AG09309 (cell line): Measurements from ENCODE around the gene PLA2G5.

Experiments used
- DNase-seq: peaks from one replicate; pipeline ENCODE4 v3.0.0-alpha.2; 2010; ENCODE audit warnings: low read depth
- H3K4me3 ChIP-seq: 2 replicates; pipeline ENCODE4 v1.5.1; 2011; ENCODE audit warnings: mild to moderate bottlenecking, low read depth, low read length, moderate library complexity; ENCODE audit not compliant: control insufficient read depth
- TF ChIP-seq, protein P1 (sequence below): IDR thresholded peaks from 2 replicates; pipeline ENCODE4 v1.5.1; 2011; ENCODE audit warnings: mild to moderate bottlenecking, low read depth, low read length, inconsistent platforms; ENCODE audit not compliant: insufficient read depth, control insufficient read depth; ENCODE audit errors: missing control alignments

Gene PLA2G5

DNA sequence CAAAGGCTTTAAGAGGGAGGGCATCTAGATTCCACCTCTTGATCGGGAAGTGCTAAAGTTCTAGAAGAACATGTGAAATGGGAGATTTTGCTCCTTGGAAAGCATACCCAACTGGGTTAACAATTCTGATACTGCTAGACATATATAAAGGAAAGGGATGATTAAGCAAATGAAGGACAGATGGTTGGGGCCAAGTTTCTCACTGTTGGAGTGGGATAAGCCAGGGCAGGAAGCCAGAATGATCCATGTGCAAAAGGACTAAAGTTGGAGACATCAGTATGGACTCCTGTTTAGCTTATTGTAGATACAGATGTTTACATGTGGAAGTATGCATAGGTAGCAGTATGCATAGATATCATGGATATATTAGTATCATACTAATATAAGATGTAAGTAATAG, 16.8 kb downstream of the PLA2G5 start:
- no peak overlapping the region for H3K4me3 ChIP-seq
- no peak for DNase-seq
- TF ChIP-seq, protein P1, sequence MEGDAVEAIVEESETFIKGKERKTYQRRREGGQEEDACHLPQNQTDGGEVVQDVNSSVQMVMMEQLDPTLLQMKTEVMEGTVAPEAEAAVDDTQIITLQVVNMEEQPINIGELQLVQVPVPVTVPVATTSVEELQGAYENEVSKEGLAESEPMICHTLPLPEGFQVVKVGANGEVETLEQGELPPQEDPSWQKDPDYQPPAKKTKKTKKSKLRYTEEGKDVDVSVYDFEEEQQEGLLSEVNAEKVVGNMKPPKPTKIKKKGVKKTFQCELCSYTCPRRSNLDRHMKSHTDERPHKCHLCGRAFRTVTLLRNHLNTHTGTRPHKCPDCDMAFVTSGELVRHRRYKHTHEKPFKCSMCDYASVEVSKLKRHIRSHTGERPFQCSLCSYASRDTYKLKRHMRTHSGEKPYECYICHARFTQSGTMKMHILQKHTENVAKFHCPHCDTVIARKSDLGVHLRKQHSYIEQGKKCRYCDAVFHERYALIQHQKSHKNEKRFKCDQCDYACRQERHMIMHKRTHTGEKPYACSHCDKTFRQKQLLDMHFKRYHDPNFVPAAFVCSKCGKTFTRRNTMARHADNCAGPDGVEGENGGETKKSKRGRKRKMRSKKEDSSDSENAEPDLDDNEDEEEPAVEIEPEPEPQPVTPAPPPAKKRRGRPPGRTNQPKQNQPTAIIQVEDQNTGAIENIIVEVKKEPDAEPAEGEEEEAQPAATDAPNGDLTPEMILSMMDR, result no peak

GRCh38 chr1:20087668-20088067, 17.7 kb downstream of the PLA2G5 start:
- no peak overlapping the region for H3K4me3 ChIP-seq
- no peak for DNase-seq
- TF ChIP-seq, protein P1, result peak; percentile 19

DNA sequence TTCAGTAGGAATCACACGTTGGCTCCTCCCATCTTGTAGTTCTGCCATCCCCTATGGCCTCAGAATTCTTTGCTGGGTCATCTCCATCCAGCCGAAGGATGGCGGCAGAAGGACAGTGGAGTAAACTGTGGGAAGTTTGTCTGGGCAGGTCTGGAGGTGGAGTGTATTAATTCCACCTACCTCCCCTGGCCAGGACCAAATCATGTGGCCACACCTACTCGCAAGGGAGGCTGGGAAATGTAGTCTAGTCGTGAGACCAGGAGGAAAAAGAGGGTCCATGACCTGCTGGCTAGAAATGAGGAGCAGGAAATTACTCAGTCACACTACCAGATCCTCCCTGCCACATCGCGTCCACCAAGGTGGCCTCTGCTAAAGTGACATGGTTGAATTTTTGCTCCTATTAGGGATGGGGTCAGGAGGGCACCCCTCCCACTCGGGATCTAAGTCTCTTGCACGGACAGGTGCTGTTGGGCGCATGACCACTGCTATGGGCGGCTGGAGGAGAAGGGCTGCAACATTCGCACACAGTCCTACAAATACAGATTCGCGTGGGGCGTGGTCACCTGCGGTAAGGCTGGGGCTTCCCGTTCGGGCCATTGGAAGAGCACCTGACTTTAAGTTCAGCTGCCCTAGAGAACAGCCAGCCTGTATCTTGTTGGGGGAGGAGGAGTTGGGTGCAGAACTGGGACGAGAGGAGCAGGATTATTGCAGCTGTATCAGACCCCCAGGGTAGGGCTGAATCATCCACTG, 19.5 kb downstream of the PLA2G5 start:
- no peak for DNase-seq
- H3K4me3 ChIP-seq, result no peak overlapping the region
- TF ChIP-seq, protein P1, result no peak

GRCh38 chr1:20090119-20090518, 20.1 kb downstream of the PLA2G5 start:
- H3K4me3 ChIP-seq, result no peak overlapping the region
- no peak for DNase-seq
- TF ChIP-seq, protein P1, result no peak

- H3K4me3 ChIP-seq, result no peak overlapping the region
- DNase-seq, result no peak
- TF ChIP-seq, protein P1, result no peak
Observed at GRCh38 chr1:20090641-20091040, 20.6 kb downstream of the PLA2G5 start.

DNA sequence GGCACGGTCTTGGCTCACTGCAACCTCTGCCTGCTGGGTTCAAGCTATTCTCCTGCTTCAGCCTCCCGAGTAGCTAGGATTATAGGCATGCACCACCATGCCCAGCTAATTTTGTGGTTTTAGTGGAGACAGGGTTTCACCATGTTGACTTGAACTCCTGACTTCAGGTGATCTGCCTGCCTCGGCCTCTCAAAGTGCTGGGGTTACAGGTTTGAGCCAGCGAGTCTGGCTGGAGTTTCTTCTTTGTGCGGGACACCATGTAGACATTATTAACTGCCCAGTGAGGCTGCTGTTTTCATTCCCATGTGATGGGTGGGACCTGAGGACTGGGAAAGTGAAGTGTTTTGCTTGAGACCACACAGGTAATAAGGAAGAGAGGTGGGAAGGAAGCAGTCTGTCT, 23.3 kb downstream of the PLA2G5 start:
- TF ChIP-seq, protein P1, result no peak
- DNase-seq, result no peak
- H3K4me3 ChIP-seq, result no peak overlapping the region
